Peyer's patch (tissue), 4 donors: ENCODE data around the gene ZDHHC8. TPM values are rescaled to one million over a fixed set of nuclear protein-coding genes. Genes with fewer than 3 reads are reported as not detected.

Source experiments
- DNase-seq, 3 donors: peaks; one replicate each; pipeline ENCODE4 v3.0.0-alpha.2; 2017 to 2019
- H3K27ac ChIP-seq, 4 donors: fragments of 200-600 bp; sonication (generic); one replicate each; pipeline ENCODE4 v1.5.1; 2016 to 2019
- H3K27me3 ChIP-seq, 2 donors: fragments of 200-600 bp; sonication (generic); one replicate each; pipeline ENCODE4 v1.5.1; 2019
- H3K36me3 ChIP-seq, 3 donors: fragments of 200-600 bp; sonication (generic); one replicate each; pipeline ENCODE4 v1.5.1; 2016 to 2019
- H3K4me1 ChIP-seq, 4 donors: fragments of 200-600 bp; sonication (generic); one replicate each; pipeline ENCODE4 v1.5.1; 2016 to 2019
- H3K4me3 ChIP-seq, 4 donors: fragments of 200-600 bp; sonication (generic); 1 replicate in 3 of 4; 2 replicates in 1 of 4; pipeline ENCODE4 v1.5.1; 2016 to 2019; ENCODE audit warnings: mild to moderate bottlenecking in 1 of 4
- H3K9me3 ChIP-seq, 4 donors: fragments of 200-600 bp; sonication (generic); one replicate each; pipeline ENCODE4 v1.5.1; 2016 to 2019; ENCODE audit warnings: mild to moderate bottlenecking in 1 of 4
- POLR2A ChIP-seq, 2 donors: fragments of 450-650 bp; IDR thresholded peaks; one replicate each; pipeline ENCODE4 v1.5.1; 2017; ENCODE audit warnings: antibody characterized with exemption in 2 of 2, mild to moderate bottlenecking in 2 of 2, moderate library complexity in 2 of 2
- total RNA-seq, 4 donors: library from RNA; depleted of rRNA; stranded (reverse); fragments of >200 nt; gene quantifications; one replicate each; pipeline ENCODE4 v1.1.0, GENCODE V29; 2016
- TF ChIP-seq, protein P1 (sequence below), 6 experiments: fragments of 450-650 bp in 4 of 6; fragments of 200-600 bp in 2 of 6; sonication (generic) in 1 of 6; IDR thresholded peaks; one replicate each; pipeline ENCODE4 v1.5.1; 2017 to 2019; ENCODE audit warnings: antibody characterized with exemption in 6 of 6, mild to moderate bottlenecking in 3 of 6, moderate library complexity in 1 of 6

Gene ZDHHC8
- total RNA-seq, 4 donors from 2014 or later = 4.1 to 37.0 (median 22.6) TPM

DNA sequence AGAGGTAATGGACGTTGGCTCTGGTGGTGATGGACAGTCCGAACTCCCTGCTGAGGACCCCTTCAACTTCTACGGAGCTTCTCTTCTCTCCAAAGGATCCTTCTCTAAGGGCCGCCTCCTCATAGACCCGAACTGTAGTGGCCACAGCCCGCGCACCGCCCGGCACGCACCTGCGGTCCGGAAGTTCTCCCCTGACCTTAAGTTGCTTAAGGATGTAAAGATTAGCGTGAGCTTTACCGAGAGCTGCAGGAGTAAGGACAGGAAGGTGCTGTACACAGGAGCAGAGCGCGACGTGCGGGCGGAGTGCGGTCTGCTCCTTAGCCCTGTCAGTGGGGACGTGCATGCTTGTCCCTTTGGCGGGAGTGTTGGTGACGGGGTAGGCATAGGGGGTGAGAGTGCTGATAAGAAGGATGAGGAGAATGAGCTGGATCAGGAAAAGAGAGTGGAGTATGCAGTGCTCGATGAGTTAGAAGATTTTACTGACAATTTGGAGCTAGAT, 45.5 kb upstream of the ZDHHC8 start:
- Histone ChIP-seq H3K4me3 (no peak overlapping the region), H3K27ac (no peak overlapping the region), H3K27me3 (no peaks in the 10 kb centered on the region), H3K36me3 (peaks cover 0 to 56% (median 0%) of the 10 kb centered on the region in 3 donors), H3K9me3 (no peaks in the 10 kb centered on the region), H3K4me1 (peaks cover 0 to 35% (median 3%) of the 10 kb centered on the region in 4 donors)
- TF ChIP-seq, protein P1, sequence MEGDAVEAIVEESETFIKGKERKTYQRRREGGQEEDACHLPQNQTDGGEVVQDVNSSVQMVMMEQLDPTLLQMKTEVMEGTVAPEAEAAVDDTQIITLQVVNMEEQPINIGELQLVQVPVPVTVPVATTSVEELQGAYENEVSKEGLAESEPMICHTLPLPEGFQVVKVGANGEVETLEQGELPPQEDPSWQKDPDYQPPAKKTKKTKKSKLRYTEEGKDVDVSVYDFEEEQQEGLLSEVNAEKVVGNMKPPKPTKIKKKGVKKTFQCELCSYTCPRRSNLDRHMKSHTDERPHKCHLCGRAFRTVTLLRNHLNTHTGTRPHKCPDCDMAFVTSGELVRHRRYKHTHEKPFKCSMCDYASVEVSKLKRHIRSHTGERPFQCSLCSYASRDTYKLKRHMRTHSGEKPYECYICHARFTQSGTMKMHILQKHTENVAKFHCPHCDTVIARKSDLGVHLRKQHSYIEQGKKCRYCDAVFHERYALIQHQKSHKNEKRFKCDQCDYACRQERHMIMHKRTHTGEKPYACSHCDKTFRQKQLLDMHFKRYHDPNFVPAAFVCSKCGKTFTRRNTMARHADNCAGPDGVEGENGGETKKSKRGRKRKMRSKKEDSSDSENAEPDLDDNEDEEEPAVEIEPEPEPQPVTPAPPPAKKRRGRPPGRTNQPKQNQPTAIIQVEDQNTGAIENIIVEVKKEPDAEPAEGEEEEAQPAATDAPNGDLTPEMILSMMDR (IDR thresholded peaks at IDR 0.05) = no peak
- no peak for TF ChIP-seq POLR2A (IDR thresholded peaks at IDR 0.05)
- peak in 1 of 3 donors; percentile 30 for DNase-seq

- Histone ChIP-seq H3K36me3 (peaks cover 0 to 62% (median 0%) of the 10 kb centered on the region in 3 donors), H3K27ac (no peak overlapping the region), H3K4me3 (no peak overlapping the region), H3K9me3 (no peaks in the 10 kb centered on the region), H3K27me3 (no peaks in the 10 kb centered on the region), H3K4me1 (peaks cover 0 to 29% (median 0%) of the 10 kb centered on the region in 4 donors)
- DNase-seq = no peak
- TF ChIP-seq, protein P1 (IDR thresholded peaks at IDR 0.05) = no peak
- TF ChIP-seq POLR2A (IDR thresholded peaks at IDR 0.05) = no peak
Measured at GRCh38 chr22:20086763-20087162, 44.8 kb upstream of the ZDHHC8 start.

GRCh38 chr22:20087319-20088262, 44.0 kb upstream of the ZDHHC8 start:
- Histone ChIP-seq H3K36me3 (peaks cover 0 to 70% (median 0%) of the 10 kb centered on the region in 3 donors), H3K27me3 (no peaks in the 10 kb centered on the region), H3K4me1 (peaks cover 0 to 21% (median 0%) of the 10 kb centered on the region in 4 donors), H3K27ac (no peak overlapping the region), H3K9me3 (no peaks in the 10 kb centered on the region), H3K4me3 (no peak overlapping the region)
- no peak for TF ChIP-seq POLR2A (IDR thresholded peaks at IDR 0.05)
- TF ChIP-seq, protein P1 (IDR thresholded peaks at IDR 0.05) = no peak
- DNase-seq = no peak

DNA sequence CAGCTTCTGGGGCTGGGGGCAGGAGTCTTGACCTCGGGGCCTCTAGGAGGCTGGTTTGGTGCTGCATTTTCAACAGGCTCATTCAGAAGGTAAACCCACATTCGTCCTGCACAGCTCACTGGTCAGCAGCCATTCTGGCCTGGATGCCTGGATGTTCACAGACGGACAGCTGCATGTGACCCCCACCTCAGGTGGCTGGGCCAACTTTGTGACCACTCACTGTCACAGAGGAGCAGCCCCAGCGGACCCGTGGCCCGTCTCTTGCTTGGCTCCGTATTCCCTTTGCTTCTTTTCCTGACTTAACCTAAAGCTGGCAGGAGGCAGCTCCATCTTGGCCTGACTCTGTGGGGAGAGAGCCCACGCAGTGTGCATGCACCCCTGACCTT, 43.3 kb upstream of the ZDHHC8 start:
- TF ChIP-seq POLR2A (IDR thresholded peaks at IDR 0.05) = no peak
- TF ChIP-seq, protein P1 (IDR thresholded peaks at IDR 0.05) = no peak
- H3K4me1 ChIP-seq = peaks cover 0 to 14% (median 0%) of the 10 kb centered on the region in 4 donors
- no peaks in the 10 kb centered on the region for H3K9me3 ChIP-seq
- DNase-seq = no peak
- no peak overlapping the region for H3K27ac ChIP-seq
- H3K27me3 ChIP-seq = no peaks in the 10 kb centered on the region
- peaks cover 0 to 77% (median 0%) of the 10 kb centered on the region in 3 donors for H3K36me3 ChIP-seq
- H3K4me3 ChIP-seq = no peak overlapping the region

- Histone ChIP-seq H3K4me3 (no peak overlapping the region), H3K36me3 (peaks cover 0 to 88% (median 0%) of the 10 kb centered on the region in 3 donors), H3K27ac (no peak overlapping the region), H3K27me3 (no peaks in the 10 kb centered on the region), H3K4me1 (peaks cover 0 to 7% (median 0%) of the 10 kb centered on the region in 4 donors), H3K9me3 (no peaks in the 10 kb centered on the region)
- DNase-seq = no peak
- TF ChIP-seq, protein P1 (IDR thresholded peaks at IDR 0.05) = no peak
- TF ChIP-seq POLR2A (IDR thresholded peaks at IDR 0.05) = no peak
Measured at GRCh38 chr22:20089226-20089976, 42.2 kb upstream of the ZDHHC8 start.
